Suprapubic skin (tissue), 3 donors: Measurements from ENCODE around the gene PDIA2.

Source experiments
- POLR2AphosphoS5 ChIP-seq, 3 donors: sonication (generic); formaldehyde crosslinking; IDR thresholded peaks; one replicate each; pipeline ENCODE4 v1.6.1; 2017; ENCODE audit warnings: antibody characterized with exemption in 3 of 3
- TF ChIP-seq, protein P1 (sequence below), 2 donors: fragments of 200-600 bp in 1 of 2; fragments of 450-650 bp in 1 of 2; sonication (generic) in 1 of 2; IDR thresholded peaks; one replicate each; pipeline ENCODE4 v1.5.1; 2016 to 2019; ENCODE audit warnings: antibody characterized with exemption in 2 of 2, mild to moderate bottlenecking in 1 of 2, moderate library complexity in 1 of 2

DNA sequence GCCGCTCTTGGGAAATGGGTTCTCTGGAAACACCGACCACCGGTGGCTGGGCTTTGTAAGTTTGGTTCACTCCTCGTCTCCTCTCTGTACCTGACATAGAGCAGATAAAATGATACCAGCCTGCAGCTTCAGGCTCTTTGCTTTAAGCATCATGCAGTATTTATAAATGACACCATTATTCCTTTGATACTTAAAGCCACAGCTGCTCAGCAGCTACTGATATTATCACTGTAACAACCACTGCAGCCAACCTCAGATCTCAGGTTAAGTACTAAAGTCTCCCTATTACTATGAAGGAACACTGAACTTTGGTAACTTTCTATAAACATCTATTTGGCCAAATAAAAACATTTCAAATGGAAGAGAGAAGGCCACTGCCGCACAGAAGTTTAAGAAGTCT lies 34.6 kb downstream of the PDIA2 start:
- TF ChIP-seq, protein P1, sequence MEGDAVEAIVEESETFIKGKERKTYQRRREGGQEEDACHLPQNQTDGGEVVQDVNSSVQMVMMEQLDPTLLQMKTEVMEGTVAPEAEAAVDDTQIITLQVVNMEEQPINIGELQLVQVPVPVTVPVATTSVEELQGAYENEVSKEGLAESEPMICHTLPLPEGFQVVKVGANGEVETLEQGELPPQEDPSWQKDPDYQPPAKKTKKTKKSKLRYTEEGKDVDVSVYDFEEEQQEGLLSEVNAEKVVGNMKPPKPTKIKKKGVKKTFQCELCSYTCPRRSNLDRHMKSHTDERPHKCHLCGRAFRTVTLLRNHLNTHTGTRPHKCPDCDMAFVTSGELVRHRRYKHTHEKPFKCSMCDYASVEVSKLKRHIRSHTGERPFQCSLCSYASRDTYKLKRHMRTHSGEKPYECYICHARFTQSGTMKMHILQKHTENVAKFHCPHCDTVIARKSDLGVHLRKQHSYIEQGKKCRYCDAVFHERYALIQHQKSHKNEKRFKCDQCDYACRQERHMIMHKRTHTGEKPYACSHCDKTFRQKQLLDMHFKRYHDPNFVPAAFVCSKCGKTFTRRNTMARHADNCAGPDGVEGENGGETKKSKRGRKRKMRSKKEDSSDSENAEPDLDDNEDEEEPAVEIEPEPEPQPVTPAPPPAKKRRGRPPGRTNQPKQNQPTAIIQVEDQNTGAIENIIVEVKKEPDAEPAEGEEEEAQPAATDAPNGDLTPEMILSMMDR (IDR thresholded peaks at IDR 0.05), result no peak
- no peak for TF ChIP-seq POLR2AphosphoS5 (IDR thresholded peaks at IDR 0.05)
